GM12878 (cell line): ENCODE data around the gene CRYL1. TPM values are rescaled to one million over a fixed set of nuclear protein-coding genes. Genes with fewer than 3 reads are reported as not detected.

Source experiments
- ATAC-seq: fragments of 200-7000 bp; cut with Tn5 transposase; 3 replicates; pipeline ENCODE4 v1.9.1; 2020; ENCODE audit warnings: mild to moderate bottlenecking, moderate library complexity
- BruUV-seq: library from RNA; stranded (reverse); fragments of 400-500 nt; replicated peaks from 2 replicates; lab custom pipeline; 2021; lab: Mats Ljungman, UMichigan
- CTCF ChIA-PET: fragments of 300-600 bp; sonication (Branson Sonifier 250); formaldehyde crosslinking; extraction: SDS; loops from one replicate; lab custom pipeline; 2021; ENCODE audit warnings: inconsistent platforms; lab: Yijun Ruan, JAX
- POLR2A ChIA-PET: fragments of 350-600 bp; formaldehyde crosslinking; extraction: SDS; loops from one replicate; lab custom pipeline; 2021; ENCODE audit warnings: inconsistent platforms; lab: Charles Lee
- RAD21 ChIA-PET: fragments of 300-600 bp; sonication (Branson Sonifier 250); formaldehyde crosslinking; loops from one replicate; lab custom pipeline; 2023; ENCODE audit warnings: antibody characterized with exemption; ENCODE audit not compliant: unreplicated experiment; lab: Charles Lee
- SMC1A ChIA-PET: fragments of 300-600 bp; sonication (Branson Sonifier 250); formaldehyde crosslinking; loops from one replicate; lab custom pipeline; 2023; ENCODE audit not compliant: unreplicated experiment, uncharacterized antibody; lab: Charles Lee
- DNase-seq: peaks from one replicate; pipeline ENCODE4 v3.0.0-alpha.2; 2011; ENCODE audit warnings: low read depth, low spot score
- FAIRE-seq: peaks from 3 replicates; lab custom pipeline; 2011; peaks lifted over from hg19 to GRCh38; lab: Jason Lieb, UNC
- H2AFZ ChIP-seq: 2 replicates; pipeline ENCODE4 v1.6.0; 2011; ENCODE audit warnings: low read depth, low read length, control low read depth; ENCODE audit not compliant: control insufficient read depth
- H3K27ac ChIP-seq: 2 replicates; pipeline ENCODE4 v1.5.1; 2011; ENCODE audit warnings: control low read depth; ENCODE audit not compliant: control insufficient read depth, insufficient read depth
- H3K27me3 ChIP-seq, 2 experiments: replicated peaks in 1 of 2; 2 replicates each; pipeline versions ENCODE4 v1.6.0 to v1.6.1; 2011; ENCODE audit warnings: low read length in 1 of 2; ENCODE audit not compliant: control insufficient read depth in 2 of 2, insufficient read depth in 2 of 2
- H3K36me3 ChIP-seq, 2 experiments: 2 replicates each; pipeline ENCODE4 v1.5.1; 2011; ENCODE audit warnings: low read length in 1 of 2; ENCODE audit not compliant: control insufficient read depth in 2 of 2, insufficient read depth in 2 of 2
- H3K4me1 ChIP-seq: 2 replicates; pipeline ENCODE4 v1.6.1; 2011; ENCODE audit warnings: mild to moderate bottlenecking, low read length, moderate library complexity, mixed read lengths; ENCODE audit not compliant: control insufficient read depth, insufficient read depth
- H3K4me2 ChIP-seq: 2 replicates; pipeline ENCODE4 v1.6.0; 2011; ENCODE audit warnings: control low read depth; ENCODE audit not compliant: control insufficient read depth, insufficient read depth
- H3K4me3 ChIP-seq: fragments of 200-600 bp; sonication (generic); 2 replicates; pipeline ENCODE4 v1.5.1; 2016
- H3K79me2 ChIP-seq: 2 replicates; pipeline ENCODE4 v1.6.0; 2011; ENCODE audit warnings: low read length; ENCODE audit not compliant: control insufficient read depth, insufficient read depth
- H3K9ac ChIP-seq: 2 replicates; pipeline ENCODE4 v1.8.0; 2011; ENCODE audit warnings: low read length, control low read depth, mixed read lengths; ENCODE audit not compliant: control insufficient read depth, insufficient read depth
- H3K9me3 ChIP-seq: replicated peaks from 3 replicates; pipeline ENCODE4 v1.5.1; 2011; ENCODE audit warnings: mild to moderate bottlenecking, low read length; ENCODE audit not compliant: control insufficient read depth, insufficient read depth
- H4K20me1 ChIP-seq: 2 replicates; pipeline ENCODE4 v1.6.0; 2011; ENCODE audit not compliant: control insufficient read depth, insufficient read depth
- BRCA1 ChIP-seq: IDR thresholded peaks from 2 replicates; pipeline ENCODE4 v1.6.1; 2011; ENCODE audit warnings: low read depth, low read length, improper control_type of control experiment
- CBX3 ChIP-seq: fragments of 200-600 bp; sonication (generic); IDR thresholded peaks from 2 replicates; pipeline ENCODE4 v1.6.1; 2016; ENCODE audit warnings: low read depth, borderline replicate concordance
- CREB1 ChIP-seq: IDR thresholded peaks from 2 replicates; pipeline ENCODE4 v1.6.1; 2012; ENCODE audit warnings: low read depth, mild to moderate bottlenecking, inconsistent platforms
- IKZF1 ChIP-seq: fragments of 450-650 bp; conservative IDR thresholded peaks from 2 replicates; pipeline ENCODE4 v1.6.1; 2017; ENCODE audit warnings: antibody characterized with exemption, mild to moderate bottlenecking
- LARP7 ChIP-seq: fragments of 450-650 bp; IDR thresholded peaks from 2 replicates; pipeline ENCODE4 v1.6.1; 2017; ENCODE audit warnings: mild to moderate bottlenecking
- NFXL1 ChIP-seq: fragments of 450-650 bp; IDR thresholded peaks from 2 replicates; pipeline ENCODE4 v1.6.1; 2017; ENCODE audit warnings: antibody characterized with exemption, mild to moderate bottlenecking, borderline replicate concordance
- POLR2A ChIP-seq: IDR thresholded peaks from 2 replicates; pipeline ENCODE4 v1.6.1; 2011; ENCODE audit warnings: low read depth, mild to moderate bottlenecking, low read length
- RAD51 ChIP-seq: fragments of 450-650 bp; IDR thresholded peaks from 2 replicates; pipeline ENCODE4 v1.6.1; 2016; ENCODE audit warnings: moderate library complexity, mild to moderate bottlenecking, inconsistent platforms
- SMC3 ChIP-seq: IDR thresholded peaks from 2 replicates; pipeline ENCODE4 v1.6.1; 2011; ENCODE audit warnings: low read length, improper control_type of control experiment, borderline replicate concordance
- SREBF1 ChIP-seq: IDR thresholded peaks from 2 replicates; pipeline ENCODE4 v1.6.1; 2012; ENCODE audit warnings: mild to moderate bottlenecking, low read length
- WGBS: methylation state at CpG from one replicate; pipeline ENCODE4 v1.1.6; 2016; ENCODE audit warnings: low lambda C conversion rate; ENCODE audit not compliant: insufficient replicate concordance, insufficient coverage; ENCODE audit errors: missing lambda C conversion rate; 5-methylcytosine and 5-hydroxymethylcytosine counted together
- in situ Hi-C: fragments of 300-500 bp; cut with MboI; formaldehyde crosslinking; loops from 9 replicates; pipeline ENCODE4 v1.14.3; 2018; ENCODE audit warnings: mixed read lengths
- intact Hi-C: fragments of 100-400 bp; cut with micrococcal nuclease; formaldehyde crosslinking; loops from one replicate; pipeline ENCODE4 v1.14.2; 2022; ENCODE audit not compliant: unreplicated experiment
- polyA plus RNA-seq, 11 experiments: library from polyadenylated mRNA; depleted of rRNA in 4 of 11; unstranded in 6 of 11; stranded (reverse) in 5 of 11; fragments of >200 nt; fragmentation: Nextera tagmentation in 4 of 11; fragmentation: Illumina TruSeq in 1 of 11; extraction: Ambion mirVana in 4 of 11; extraction: Trizol in 1 of 11; gene quantifications; 1 replicate in 1 of 11; 2 replicates in 10 of 11; pipeline versions ENCODE4 v1.2.1 to v1.2.3, GENCODE V29; 2011 to 2016; ENCODE audit warnings: inconsistent platforms in 2 of 11, missing spikeins in 2 of 11, low read depth in 1 of 11
- total RNA-seq, 4 experiments: library from RNA; depleted of rRNA in 3 of 4; stranded (reverse); fragments of >200 nt in 3 of 4; fragmentation: Illumina TruSeq in 1 of 4; extraction: Trizol in 1 of 4; gene quantifications; 2 replicates each; pipeline versions ENCODE4 v1.2.1 to v1.2.3, GENCODE V29; 2013 to 2021
- TF ChIP-seq, protein P1 (sequence below): IDR thresholded peaks from 2 replicates; pipeline ENCODE4 v1.6.1; 2011; ENCODE audit warnings: borderline replicate concordance, low read depth, mild to moderate bottlenecking, moderate library complexity, mixed read lengths, low read length; ENCODE audit not compliant: insufficient read depth; ENCODE audit errors: extremely low read length
- TF ChIP-seq, protein P2 (sequence below): fragments of 450-650 bp; IDR thresholded peaks from 2 replicates; pipeline ENCODE4 v1.6.1; 2014; ENCODE audit warnings: mild to moderate bottlenecking
- TF ChIP-seq, protein P3 (sequence below), 3 experiments: IDR thresholded peaks in 2 of 3; conservative IDR thresholded peaks in 1 of 3; 2 replicates each; pipeline ENCODE4 v1.5.1; 2011; ENCODE audit warnings: low read depth in 3 of 3, low read length in 3 of 3, mild to moderate bottlenecking in 3 of 3, control low read depth in 2 of 3, moderate library complexity in 2 of 3, inconsistent platforms in 1 of 3, mixed read lengths in 1 of 3; ENCODE audit not compliant: control insufficient read depth in 2 of 3, insufficient read depth in 1 of 3; ENCODE audit errors: extremely low read depth in 1 of 3
- TF ChIP-seq, protein P4 (sequence below): IDR thresholded peaks from 2 replicates; pipeline ENCODE4 v1.6.1; 2012; ENCODE audit warnings: improper control_type of control experiment, low read depth, low read length; ENCODE audit not compliant: insufficient replicate concordance

The CRYL1 gene
- total and polyA plus RNA-seq, 10 of the 15 experiments (the other 5 are each of a cell fraction or from before 2014, with no cell fraction given), result 5.5 to 36.7 (median 12.2) TPM

DNA sequence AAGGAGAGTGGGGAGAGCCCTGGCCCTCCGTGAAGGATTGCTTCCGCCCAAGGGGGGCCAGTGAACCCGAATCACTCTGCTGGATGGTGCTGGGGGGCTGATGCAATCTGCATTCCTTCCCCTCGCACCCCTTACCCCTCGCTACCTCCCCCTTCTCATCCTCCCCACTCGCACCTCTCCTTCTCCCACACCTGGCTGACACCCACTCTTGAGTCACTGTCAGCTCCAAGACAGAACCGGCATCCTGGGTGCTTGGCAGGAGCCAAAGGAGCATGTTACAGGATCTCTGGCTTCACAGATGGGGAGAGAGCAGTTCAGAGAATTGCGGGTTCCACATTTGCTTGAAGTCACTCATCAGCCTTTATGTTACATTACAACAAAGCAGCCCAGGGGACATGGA lies 167.6 kb downstream of the CRYL1 start:
- Histone ChIP-seq H3K79me2 (no peaks in the 10 kb centered on the region), H3K36me3 (no peaks in the 10 kb centered on the region), H3K4me3 (no peak overlapping the region), H3K9ac (no peak overlapping the region), H3K9me3 (no peaks in the 10 kb centered on the region), H2AFZ (no peak overlapping the region), H3K4me1 (no peaks in the 10 kb centered on the region), H3K27ac (no peak overlapping the region), H4K20me1 (no peaks in the 10 kb centered on the region), H3K27me3 (no peaks in the 10 kb centered on the region), H3K4me2 (no peak overlapping the region)
- no TSS peak for BruUV-seq
- no peak for TF ChIP-seq SREBF1
- TF ChIP-seq, protein P1, sequence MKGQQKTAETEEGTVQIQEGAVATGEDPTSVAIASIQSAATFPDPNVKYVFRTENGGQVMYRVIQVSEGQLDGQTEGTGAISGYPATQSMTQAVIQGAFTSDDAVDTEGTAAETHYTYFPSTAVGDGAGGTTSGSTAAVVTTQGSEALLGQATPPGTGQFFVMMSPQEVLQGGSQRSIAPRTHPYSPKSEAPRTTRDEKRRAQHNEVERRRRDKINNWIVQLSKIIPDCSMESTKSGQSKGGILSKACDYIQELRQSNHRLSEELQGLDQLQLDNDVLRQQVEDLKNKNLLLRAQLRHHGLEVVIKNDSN, result no peak
- TF ChIP-seq IKZF1, result no peak
- TF ChIP-seq RAD51, result no peak
- no peak for TF ChIP-seq BRCA1
- TF ChIP-seq CREB1, result no peak
- no peak for TF ChIP-seq CBX3
- TF ChIP-seq, protein P2, sequence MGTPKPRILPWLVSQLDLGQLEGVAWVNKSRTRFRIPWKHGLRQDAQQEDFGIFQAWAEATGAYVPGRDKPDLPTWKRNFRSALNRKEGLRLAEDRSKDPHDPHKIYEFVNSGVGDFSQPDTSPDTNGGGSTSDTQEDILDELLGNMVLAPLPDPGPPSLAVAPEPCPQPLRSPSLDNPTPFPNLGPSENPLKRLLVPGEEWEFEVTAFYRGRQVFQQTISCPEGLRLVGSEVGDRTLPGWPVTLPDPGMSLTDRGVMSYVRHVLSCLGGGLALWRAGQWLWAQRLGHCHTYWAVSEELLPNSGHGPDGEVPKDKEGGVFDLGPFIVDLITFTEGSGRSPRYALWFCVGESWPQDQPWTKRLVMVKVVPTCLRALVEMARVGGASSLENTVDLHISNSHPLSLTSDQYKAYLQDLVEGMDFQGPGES, result no peak
- TF ChIP-seq, protein P3, sequence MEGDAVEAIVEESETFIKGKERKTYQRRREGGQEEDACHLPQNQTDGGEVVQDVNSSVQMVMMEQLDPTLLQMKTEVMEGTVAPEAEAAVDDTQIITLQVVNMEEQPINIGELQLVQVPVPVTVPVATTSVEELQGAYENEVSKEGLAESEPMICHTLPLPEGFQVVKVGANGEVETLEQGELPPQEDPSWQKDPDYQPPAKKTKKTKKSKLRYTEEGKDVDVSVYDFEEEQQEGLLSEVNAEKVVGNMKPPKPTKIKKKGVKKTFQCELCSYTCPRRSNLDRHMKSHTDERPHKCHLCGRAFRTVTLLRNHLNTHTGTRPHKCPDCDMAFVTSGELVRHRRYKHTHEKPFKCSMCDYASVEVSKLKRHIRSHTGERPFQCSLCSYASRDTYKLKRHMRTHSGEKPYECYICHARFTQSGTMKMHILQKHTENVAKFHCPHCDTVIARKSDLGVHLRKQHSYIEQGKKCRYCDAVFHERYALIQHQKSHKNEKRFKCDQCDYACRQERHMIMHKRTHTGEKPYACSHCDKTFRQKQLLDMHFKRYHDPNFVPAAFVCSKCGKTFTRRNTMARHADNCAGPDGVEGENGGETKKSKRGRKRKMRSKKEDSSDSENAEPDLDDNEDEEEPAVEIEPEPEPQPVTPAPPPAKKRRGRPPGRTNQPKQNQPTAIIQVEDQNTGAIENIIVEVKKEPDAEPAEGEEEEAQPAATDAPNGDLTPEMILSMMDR (IDR thresholded peaks at IDR 0.05 in 2 of 3, conservative IDR thresholded peaks at IDR 0.05 in 1 of 3; ENCODE audit: control insufficient read depth in 2 of 3, extremely low read depth in 1 of 3, insufficient read depth in 1 of 3, low read depth in 3 of 3, low read length in 3 of 3), result no peak
- TF ChIP-seq, protein P4, sequence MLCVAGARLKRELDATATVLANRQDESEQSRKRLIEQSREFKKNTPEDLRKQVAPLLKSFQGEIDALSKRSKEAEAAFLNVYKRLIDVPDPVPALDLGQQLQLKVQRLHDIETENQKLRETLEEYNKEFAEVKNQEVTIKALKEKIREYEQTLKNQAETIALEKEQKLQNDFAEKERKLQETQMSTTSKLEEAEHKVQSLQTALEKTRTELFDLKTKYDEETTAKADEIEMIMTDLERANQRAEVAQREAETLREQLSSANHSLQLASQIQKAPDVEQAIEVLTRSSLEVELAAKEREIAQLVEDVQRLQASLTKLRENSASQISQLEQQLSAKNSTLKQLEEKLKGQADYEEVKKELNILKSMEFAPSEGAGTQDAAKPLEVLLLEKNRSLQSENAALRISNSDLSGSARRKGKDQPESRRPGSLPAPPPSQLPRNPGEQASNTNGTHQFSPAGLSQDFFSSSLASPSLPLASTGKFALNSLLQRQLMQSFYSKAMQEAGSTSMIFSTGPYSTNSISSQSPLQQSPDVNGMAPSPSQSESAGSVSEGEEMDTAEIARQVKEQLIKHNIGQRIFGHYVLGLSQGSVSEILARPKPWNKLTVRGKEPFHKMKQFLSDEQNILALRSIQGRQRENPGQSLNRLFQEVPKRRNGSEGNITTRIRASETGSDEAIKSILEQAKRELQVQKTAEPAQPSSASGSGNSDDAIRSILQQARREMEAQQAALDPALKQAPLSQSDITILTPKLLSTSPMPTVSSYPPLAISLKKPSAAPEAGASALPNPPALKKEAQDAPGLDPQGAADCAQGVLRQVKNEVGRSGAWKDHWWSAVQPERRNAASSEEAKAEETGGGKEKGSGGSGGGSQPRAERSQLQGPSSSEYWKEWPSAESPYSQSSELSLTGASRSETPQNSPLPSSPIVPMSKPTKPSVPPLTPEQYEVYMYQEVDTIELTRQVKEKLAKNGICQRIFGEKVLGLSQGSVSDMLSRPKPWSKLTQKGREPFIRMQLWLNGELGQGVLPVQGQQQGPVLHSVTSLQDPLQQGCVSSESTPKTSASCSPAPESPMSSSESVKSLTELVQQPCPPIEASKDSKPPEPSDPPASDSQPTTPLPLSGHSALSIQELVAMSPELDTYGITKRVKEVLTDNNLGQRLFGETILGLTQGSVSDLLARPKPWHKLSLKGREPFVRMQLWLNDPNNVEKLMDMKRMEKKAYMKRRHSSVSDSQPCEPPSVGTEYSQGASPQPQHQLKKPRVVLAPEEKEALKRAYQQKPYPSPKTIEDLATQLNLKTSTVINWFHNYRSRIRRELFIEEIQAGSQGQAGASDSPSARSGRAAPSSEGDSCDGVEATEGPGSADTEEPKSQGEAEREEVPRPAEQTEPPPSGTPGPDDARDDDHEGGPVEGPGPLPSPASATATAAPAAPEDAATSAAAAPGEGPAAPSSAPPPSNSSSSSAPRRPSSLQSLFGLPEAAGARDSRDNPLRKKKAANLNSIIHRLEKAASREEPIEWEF, result no peak
- TF ChIP-seq SMC3, result no peak
- TF ChIP-seq LARP7, result no peak
- no peak for TF ChIP-seq NFXL1
- TF ChIP-seq POLR2A, result no peak
- intact Hi-C loops (no loop called here), in situ Hi-C loops (no loop called here)
- 58% methylated on average over 8 of the region's 8 CpGs for WGBS
- RAD21 ChIA-PET, result no interaction called here
- ATAC-seq, result no peak
- FAIRE-seq, result no peak
- SMC1A ChIA-PET, result no interaction called here
- CTCF ChIA-PET, result no interaction called here
- no peak for DNase-seq
- POLR2A ChIA-PET, result no interaction called here
